Measurements from ENCODE around the gene RIMS3.

Gene RIMS3

DNA sequence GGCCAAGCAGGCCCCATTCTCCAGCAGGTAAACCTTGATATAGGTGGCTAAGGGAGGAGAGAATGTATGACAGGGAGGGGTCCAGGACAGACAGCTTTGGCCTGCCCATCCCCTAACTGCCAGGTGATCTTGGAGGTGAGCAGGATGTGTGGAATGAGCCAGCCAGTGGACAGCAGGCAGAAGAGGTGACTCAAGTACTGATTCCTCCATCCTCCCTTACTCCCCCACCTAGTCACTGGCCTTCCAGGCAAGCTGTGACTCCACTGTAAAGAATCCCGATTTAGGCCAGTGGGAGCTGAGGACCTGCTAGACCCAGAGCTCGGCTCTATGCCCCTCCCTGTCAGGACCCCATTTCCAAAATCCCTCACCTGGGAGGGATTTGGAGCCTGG, 36.6 kb downstream of the RIMS3 start:
- no peak for DNase-seq

- DNase-seq = no peak
These were observed 37.2 kb downstream of the RIMS3 start for GRCh38 chr1:40627987-40628902.

GRCh38 chr1:40626383-40626770, 39.1 kb downstream of the RIMS3 start:
- DNase-seq = no peak

- no peak for DNase-seq
These were observed 39.8 kb downstream of the RIMS3 start for GRCh38 chr1:40625476-40626382.

DNA sequence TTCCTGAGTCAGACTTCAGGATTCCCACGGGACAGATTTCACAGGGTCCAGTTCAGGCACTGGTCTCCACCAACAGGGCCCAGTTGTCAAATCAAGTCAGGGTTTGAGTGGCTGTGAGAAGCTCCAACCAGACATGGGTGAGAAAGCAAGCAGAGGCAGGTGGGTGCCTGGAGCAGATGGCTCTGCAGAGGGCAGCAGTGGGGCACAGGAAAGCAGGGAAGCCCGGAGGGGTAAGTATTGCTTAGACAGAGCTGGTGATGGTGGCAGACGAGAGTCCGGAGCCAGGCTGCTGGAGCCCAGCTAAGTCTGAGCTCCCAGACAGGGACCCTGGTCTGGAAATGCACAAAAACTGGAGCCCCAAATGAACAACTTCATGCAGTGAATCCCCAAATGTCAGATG, 40.4 kb downstream of the RIMS3 start:
- DNase-seq = peak in 1 of 2 experiments; percentile 47

- peak in 1 of 2 experiments; percentile 29 for DNase-seq
These were observed 42.4 kb downstream of the RIMS3 start for GRCh38 chr1:40622936-40623629.

- no peak for DNase-seq
These were observed 43.5 kb downstream of the RIMS3 start for GRCh38 chr1:40621821-40622450.

GRCh38 chr1:40620586-40621210, 44.8 kb downstream of the RIMS3 start:
- DNase-seq = no peak

DNA sequence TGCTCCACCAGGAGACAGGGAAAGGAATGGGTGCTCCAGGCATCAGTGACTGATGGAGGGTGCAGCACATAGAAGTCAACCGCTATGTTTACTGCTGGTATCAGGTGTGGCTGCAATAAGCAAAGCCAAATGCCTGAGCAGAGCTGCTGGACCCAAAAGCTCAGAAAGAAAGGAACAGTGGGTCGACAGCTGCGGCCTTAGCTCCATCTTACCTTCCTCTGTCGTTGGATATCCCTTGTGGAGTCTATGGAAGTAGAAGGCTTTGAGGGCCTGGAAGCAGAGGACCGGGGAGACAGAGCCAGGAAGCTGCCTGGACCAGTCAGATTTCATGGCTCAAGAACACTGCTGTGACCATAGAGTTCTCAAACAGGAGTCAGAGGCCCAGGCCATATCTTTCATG, 45.3 kb downstream of the RIMS3 start:
- no peak for DNase-seq

GRCh38 chr1:40618108-40618507, 47.4 kb downstream of the RIMS3 start:
- no peak for DNase-seq

GRCh38 chr1:40612345-40612831, 53.1 kb downstream of the RIMS3 start:
- peak; percentile 82 to 84 for DNase-seq

GRCh38 chr1:40610156-40610555, 55.3 kb downstream of the RIMS3 start:
- DNase-seq = no peak

DNA sequence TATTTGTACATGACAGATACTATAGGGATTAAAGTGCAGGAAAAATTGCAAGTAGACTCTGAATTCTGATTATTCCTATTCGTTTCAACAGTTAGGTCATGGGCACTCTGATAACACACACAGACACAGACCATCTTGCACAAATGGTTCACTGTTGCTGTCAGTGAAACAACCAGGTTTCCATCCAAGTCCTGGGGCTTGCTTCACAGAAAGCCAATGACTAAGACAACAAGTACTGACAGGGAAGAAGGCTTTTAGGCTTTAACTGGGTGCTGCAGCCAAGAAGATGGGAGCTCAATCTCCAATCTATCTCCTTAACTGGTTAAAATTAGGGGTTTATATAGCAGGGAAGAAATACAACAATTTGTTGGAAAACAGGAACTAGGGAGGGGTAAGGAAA, 57.6 kb downstream of the RIMS3 start:
- DNase-seq = no peak

GRCh38 chr1:40606978-40607377, 58.5 kb downstream of the RIMS3 start:
- DNase-seq = no peak

GRCh38 chr1:40606194-40606593, 59.3 kb downstream of the RIMS3 start:
- no peak for DNase-seq

DNA sequence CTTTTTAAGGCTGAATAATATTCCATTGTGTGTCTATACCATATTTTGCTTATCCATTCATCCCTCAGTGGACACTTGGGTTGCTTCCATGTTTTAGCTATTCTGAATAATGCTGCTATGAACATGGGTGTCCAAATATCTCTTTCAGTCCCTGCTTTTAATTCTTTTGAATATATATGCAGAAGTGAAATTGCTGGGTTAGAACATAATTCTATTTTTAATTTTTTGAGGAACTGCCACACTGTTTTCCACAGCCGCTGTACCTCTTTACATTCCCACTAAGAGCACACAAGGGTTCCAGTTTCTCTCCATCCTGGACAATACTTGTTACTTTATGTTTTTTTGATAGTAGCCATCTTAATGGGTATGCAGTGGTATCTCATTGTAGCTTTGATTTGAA, 65.6 kb downstream of the RIMS3 start:
- DNase-seq = no peak

DNA sequence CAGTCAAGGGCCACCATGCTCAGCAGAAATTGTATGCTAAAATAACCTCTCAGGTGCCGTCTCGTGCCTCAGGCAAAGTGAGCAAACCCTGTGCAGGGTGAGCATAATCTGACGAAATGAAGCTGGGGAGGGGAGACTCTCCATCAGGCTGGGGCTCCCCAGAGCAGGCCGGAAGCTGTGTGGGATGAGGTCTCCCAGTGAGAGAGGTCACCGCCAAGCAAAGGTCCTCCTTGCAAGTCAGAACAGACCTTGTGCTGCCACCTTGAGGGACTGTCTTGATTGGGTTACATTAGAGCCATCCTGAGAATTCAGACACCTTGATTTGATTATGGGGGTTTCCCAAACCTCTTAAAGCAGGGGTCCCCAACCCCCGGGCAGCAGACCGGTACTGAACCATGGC, 69.9 kb downstream of the RIMS3 start:
- DNase-seq = no peak

GRCh38 chr1:40594187-40594531, 71.3 kb downstream of the RIMS3 start:
- no peak for DNase-seq

- DNase-seq = no peak
These were observed 71.9 kb downstream of the RIMS3 start for GRCh38 chr1:40593449-40594186.

DNA sequence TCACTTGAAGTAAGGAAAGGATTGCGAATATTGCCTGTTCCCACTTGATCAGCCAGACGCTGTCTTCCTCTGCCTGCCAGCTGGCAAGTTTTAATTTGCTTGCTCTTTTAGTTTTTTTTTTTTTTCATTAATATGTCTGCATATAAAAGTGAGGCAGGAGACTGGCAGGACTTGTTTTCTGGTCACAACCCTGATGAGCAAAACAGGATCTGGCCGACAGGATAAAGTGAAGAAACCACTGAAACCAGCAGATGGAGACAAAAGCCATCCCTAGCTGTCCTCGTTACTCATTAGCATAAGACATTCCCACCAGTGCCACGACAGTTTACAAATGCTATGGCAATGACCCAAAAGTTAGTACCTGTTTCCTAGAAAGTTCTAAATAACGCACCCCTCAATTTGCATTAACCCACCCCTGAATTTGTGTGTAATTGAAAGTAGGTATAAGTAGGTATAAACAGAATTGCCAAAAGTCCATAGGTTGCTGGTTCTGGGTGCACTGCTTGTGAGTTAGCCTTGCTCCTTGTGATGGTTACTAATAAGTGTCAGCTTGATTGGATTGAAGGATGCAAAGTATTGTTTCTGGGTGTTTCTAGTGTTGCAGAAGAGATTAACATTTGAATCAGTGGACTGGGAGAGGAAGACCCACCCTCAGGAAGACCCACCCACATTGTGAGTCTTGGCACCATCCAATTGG, 73.2 kb downstream of the RIMS3 start:
- peak; percentile 13 to 57 for DNase-seq

DNA sequence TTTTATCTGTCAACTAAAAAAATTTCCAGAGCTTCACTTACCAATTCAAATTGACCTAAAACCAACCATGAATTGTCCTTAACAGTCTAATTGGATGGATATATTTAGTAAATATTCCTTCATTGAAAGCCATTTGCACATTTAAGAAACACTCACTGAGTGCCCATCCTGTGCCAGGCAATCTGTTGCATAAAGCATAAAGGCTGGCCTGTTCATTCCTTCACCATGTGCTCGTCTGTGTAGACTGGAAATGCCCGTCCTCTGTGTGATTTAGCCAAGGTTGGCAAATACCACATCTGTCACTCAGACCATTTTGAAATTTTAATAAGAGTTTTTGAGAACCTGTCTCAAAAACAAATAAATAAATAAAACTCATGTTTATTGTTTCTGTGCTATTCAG, 76.9 kb downstream of the RIMS3 start:
- peak in 1 of 2 experiments; percentile 11 for DNase-seq
